GM12875 (cell line): Measurements from ENCODE around the gene KRCC1.
"Not testable (repeated sequence)": the region's sequence is repeated elsewhere in the genome, so short reads cannot be mapped to it uniquely, and the experiment has no call there.

Experiments
- H3K4me3 ChIP-seq: one replicate; pipeline ENCODE4 v1.5.1; 2011; ENCODE audit warnings: low read depth, low read length, control low read depth
- TF ChIP-seq, protein P1 (sequence below): IDR thresholded peaks from 2 replicates; pipeline ENCODE4 v1.5.1; 2011; ENCODE audit warnings: low read depth, mild to moderate bottlenecking, control low read depth, inconsistent platforms, low read length, moderate library complexity, borderline replicate concordance; ENCODE audit not compliant: insufficient read depth

KRCC1 gene

GRCh38 chr2:88002359-88002707, 53.2 kb downstream of the KRCC1 start:
- TF ChIP-seq, protein P1, sequence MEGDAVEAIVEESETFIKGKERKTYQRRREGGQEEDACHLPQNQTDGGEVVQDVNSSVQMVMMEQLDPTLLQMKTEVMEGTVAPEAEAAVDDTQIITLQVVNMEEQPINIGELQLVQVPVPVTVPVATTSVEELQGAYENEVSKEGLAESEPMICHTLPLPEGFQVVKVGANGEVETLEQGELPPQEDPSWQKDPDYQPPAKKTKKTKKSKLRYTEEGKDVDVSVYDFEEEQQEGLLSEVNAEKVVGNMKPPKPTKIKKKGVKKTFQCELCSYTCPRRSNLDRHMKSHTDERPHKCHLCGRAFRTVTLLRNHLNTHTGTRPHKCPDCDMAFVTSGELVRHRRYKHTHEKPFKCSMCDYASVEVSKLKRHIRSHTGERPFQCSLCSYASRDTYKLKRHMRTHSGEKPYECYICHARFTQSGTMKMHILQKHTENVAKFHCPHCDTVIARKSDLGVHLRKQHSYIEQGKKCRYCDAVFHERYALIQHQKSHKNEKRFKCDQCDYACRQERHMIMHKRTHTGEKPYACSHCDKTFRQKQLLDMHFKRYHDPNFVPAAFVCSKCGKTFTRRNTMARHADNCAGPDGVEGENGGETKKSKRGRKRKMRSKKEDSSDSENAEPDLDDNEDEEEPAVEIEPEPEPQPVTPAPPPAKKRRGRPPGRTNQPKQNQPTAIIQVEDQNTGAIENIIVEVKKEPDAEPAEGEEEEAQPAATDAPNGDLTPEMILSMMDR, result no peak
- no peak overlapping the region for H3K4me3 ChIP-seq

- not testable (repeated sequence) for H3K4me3 ChIP-seq
These were observed 55.1 kb downstream of the KRCC1 start for GRCh38 chr2:88000474-88000873.

DNA sequence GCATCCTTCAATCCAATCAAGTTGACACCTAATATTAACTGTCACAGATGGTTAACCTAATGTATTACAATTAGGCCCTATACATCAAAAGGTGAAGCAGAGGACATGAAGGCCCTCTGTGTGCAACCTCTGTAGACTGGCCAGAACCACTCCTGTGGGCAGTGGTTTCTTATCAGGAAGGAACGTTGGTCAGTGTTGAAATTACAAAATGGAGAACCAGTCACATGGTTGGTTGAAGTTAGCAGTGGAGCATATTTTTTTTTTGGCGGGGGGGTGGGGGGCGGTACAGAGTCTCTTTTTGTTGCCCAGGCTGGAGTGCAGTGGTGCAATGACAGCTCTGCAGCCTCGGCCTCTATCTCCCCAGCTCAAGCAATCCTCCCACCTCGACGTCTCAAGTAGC, 59.0 kb downstream of the KRCC1 start:
- TF ChIP-seq, protein P1, result no peak
- H3K4me3 ChIP-seq, result no peak overlapping the region

- TF ChIP-seq, protein P1, result no peak
- no peak overlapping the region for H3K4me3 ChIP-seq
These were observed 59.8 kb downstream of the KRCC1 start for GRCh38 chr2:87995756-87996155.

DNA sequence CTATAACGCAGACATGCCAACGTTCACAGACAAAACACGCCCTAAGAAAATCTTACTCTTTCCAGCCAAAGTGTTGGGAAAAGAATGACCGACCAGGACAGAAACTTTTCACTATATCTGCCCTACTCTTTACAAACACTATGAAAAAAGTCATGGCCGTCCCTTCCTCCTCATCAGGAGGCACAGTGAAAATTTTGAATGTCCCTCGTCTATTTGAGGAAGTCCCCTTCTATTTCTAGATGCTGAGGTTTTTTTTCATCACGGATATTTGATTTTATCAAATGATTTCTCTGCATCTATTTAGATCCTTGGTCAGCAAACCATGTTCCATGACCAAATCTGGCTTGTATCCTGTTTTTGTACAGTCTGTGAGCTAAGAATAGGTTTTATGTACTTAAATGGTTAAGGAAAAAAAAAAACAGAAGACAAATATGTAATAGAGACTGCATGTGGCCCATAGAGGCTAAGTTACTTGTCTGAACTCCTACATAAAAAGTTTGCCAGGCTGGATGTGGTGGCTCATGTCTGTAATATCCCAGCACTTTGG, 61.2 kb downstream of the KRCC1 start:
- not testable (repeated sequence) for H3K4me3 ChIP-seq

GRCh38 chr2:87992569-87992968, 63.0 kb downstream of the KRCC1 start:
- not testable (repeated sequence) for H3K4me3 ChIP-seq

DNA sequence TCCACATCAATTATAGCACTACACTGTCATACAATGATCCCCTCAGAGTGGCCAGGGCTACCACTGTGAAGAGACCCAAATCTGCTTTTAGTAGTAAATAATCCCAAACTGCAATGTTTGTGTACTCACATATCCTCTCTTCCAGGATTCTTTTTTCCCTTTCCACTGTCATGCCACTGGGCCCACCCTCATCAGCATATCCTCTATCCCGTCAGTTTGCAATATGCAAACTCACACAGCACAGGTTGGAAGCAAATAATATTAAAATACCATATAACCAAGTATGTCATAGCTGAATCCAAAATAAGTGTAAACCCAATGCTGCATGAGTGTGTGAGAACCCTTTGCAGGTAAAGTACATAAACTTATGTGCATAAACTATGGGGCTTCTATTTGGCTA, 68.1 kb downstream of the KRCC1 start:
- not testable (repeated sequence) for H3K4me3 ChIP-seq

- not testable (repeated sequence) for H3K4me3 ChIP-seq
These were observed 69.7 kb downstream of the KRCC1 start for GRCh38 chr2:87985902-87986301.

GRCh38 chr2:87981182-87981581, 74.4 kb downstream of the KRCC1 start:
- not testable (repeated sequence) for H3K4me3 ChIP-seq
